Measurements from ENCODE around the gene DOCK9. TPM values are rescaled to one million over a fixed set of nuclear protein-coding genes. Genes with fewer than 3 reads are reported as not detected.

The DOCK9 gene
- total RNA-seq, 1 experiment from 2014 or later = 36.6 TPM

DNA sequence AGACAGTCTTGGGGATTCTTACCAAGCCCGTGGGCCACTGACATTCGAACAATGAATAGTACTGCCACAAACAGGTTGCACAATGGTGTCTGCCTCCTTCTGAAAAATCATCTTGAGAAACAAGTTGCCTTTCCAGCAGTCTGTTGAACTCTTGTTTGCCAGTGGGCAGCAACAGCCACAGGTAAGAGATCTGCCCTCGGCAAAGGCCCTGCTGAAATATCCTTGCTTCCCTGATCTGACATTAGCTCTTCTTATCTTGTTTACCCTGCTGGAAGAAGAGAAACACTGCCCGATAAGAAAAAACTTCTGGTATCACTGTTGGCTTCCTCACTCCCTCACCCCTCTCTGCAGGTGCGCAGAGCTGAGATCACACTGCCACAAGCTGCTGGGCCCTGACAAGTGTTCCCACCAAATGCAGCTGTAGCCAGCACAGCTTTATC is 2.0 kb downstream of the DOCK9 start:
- no peak overlapping the region for H3K4me3 Mint-ChIP-seq
- ChIA-PET CTCF (interaction anchor here (1.1 to 4.0 kb wide), 5 partner anchors 10 to 109 kb away, joined by 3 to 22 read pairs (median 5); no protein-coding TSS in a partner anchor), POLR2A (no interaction called here)
- TF ChIP-seq, protein P1, sequence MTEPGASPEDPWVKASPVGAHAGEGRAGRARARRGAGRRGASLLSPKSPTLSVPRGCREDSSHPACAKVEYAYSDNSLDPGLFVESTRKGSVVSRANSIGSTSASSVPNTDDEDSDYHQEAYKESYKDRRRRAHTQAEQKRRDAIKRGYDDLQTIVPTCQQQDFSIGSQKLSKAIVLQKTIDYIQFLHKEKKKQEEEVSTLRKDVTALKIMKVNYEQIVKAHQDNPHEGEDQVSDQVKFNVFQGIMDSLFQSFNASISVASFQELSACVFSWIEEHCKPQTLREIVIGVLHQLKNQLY (CRISPR knock-in tag; IDR thresholded peaks at IDR 0.05) = no peak
- TF ChIP-seq CREM (CRISPR knock-in tag; IDR thresholded peaks at IDR 0.05) (no peak), ATF3 (CRISPR knock-in tag; conservative IDR thresholded peaks at IDR 0.05) (no peak), FOXP1 (CRISPR knock-in tag; IDR thresholded peaks at IDR 0.05; ENCODE audit: borderline replicate concordance) (no peak), ZMAT4 (CRISPR knock-in tag; IDR thresholded peaks at IDR 0.05) (no peak), OVOL2 (CRISPR knock-in tag; IDR thresholded peaks at IDR 0.05; ENCODE audit: borderline replicate concordance) (no peak), EMX1 (CRISPR knock-in tag; IDR thresholded peaks at IDR 0.05) (no peak), ZNF532 (CRISPR knock-in tag; IDR thresholded peaks at IDR 0.05; ENCODE audit: borderline replicate concordance) (no peak), NFE2L1 (CRISPR knock-in tag; IDR thresholded peaks at IDR 0.05) (no peak), TP53 (CRISPR knock-in tag; IDR thresholded peaks at IDR 0.05) (no peak), ATF1 (CRISPR knock-in tag; IDR thresholded peaks at IDR 0.05) (no peak), IRF2 (CRISPR knock-in tag; IDR thresholded peaks at IDR 0.05; ENCODE audit: borderline replicate concordance, low read depth) (no peak), ZNF416 (CRISPR knock-in tag; IDR thresholded peaks at IDR 0.05) (no peak)
- no peak for DNase-seq (ENCODE audit: low spot score)
- ATAC-seq = peak; percentile 74
- no peaks in the 10 kb centered on the region for H3K36me3 Mint-ChIP-seq
- peaks cover 51% of the 10 kb centered on the region for H3K4me1 Mint-ChIP-seq
- H3K27ac Mint-ChIP-seq = peak overlapping the region; percentile 96
- H3K9me3 Mint-ChIP-seq = no peaks in the 10 kb centered on the region
- no peaks in the 10 kb centered on the region for H3K27me3 Mint-ChIP-seq (ENCODE audit: low read depth)

DNA sequence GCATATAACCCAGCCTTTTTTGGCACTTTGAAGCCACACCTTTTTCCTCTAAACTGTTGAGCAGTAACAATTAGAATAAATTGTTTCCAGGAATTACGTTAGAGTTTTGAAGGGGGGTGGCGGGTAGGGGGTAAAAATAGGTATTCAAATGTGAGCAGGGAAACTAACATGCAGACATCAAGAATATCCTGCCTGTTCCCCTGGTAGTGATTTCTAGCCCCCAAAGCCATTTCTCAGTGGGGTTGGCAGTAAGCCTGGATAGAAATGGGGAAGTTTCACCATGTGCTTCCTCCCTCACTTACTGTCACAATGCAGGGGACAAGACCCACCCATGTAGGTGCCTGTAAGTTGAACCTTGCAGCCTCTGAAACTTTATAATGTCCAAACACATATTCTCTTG is 3.8 kb downstream of the DOCK9 start:
- DNase-seq (ENCODE audit: low spot score) (no peak), ATAC-seq (no peak)
- Mint-ChIP-seq H3K36me3 (no peaks in the 10 kb centered on the region), H3K27me3 (ENCODE audit: low read depth) (no peaks in the 10 kb centered on the region), H3K9me3 (no peaks in the 10 kb centered on the region), H3K4me1 (peaks cover 51% of the 10 kb centered on the region), H3K4me3 (no peak overlapping the region), H3K27ac (no peak overlapping the region)
- ChIA-PET POLR2A (no interaction called here), CTCF (no interaction called here)
- TF ChIP-seq, protein P2, sequence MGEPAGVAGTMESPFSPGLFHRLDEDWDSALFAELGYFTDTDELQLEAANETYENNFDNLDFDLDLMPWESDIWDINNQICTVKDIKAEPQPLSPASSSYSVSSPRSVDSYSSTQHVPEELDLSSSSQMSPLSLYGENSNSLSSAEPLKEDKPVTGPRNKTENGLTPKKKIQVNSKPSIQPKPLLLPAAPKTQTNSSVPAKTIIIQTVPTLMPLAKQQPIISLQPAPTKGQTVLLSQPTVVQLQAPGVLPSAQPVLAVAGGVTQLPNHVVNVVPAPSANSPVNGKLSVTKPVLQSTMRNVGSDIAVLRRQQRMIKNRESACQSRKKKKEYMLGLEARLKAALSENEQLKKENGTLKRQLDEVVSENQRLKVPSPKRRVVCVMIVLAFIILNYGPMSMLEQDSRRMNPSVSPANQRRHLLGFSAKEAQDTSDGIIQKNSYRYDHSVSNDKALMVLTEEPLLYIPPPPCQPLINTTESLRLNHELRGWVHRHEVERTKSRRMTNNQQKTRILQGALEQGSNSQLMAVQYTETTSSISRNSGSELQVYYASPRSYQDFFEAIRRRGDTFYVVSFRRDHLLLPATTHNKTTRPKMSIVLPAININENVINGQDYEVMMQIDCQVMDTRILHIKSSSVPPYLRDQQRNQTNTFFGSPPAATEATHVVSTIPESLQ (CRISPR knock-in tag; IDR thresholded peaks at IDR 0.05) = no peak
- TF ChIP-seq ZMAT4 (CRISPR knock-in tag; IDR thresholded peaks at IDR 0.05) (no peak), ELF4 (CRISPR knock-in tag; IDR thresholded peaks at IDR 0.05; ENCODE audit: low read depth) (no peak), ZNF281 (CRISPR knock-in tag; IDR thresholded peaks at IDR 0.05) (no peak), PRDM15 (CRISPR knock-in tag; IDR thresholded peaks at IDR 0.05) (no peak), ZNF671 (CRISPR knock-in tag; IDR thresholded peaks at IDR 0.05) (no peak)
- TF ChIP-seq, protein P3, sequence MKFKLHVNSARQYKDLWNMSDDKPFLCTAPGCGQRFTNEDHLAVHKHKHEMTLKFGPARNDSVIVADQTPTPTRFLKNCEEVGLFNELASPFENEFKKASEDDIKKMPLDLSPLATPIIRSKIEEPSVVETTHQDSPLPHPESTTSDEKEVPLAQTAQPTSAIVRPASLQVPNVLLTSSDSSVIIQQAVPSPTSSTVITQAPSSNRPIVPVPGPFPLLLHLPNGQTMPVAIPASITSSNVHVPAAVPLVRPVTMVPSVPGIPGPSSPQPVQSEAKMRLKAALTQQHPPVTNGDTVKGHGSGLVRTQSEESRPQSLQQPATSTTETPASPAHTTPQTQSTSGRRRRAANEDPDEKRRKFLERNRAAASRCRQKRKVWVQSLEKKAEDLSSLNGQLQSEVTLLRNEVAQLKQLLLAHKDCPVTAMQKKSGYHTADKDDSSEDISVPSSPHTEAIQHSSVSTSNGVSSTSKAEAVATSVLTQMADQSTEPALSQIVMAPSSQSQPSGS (CRISPR knock-in tag; IDR thresholded peaks at IDR 0.05; ENCODE audit: borderline replicate concordance, low read depth) = no peak

Measured in WTC11 (cell line).